ENCODE data around the gene CARHSP1. TPM values are rescaled to one million over a fixed set of nuclear protein-coding genes. Genes with fewer than 3 reads are reported as not detected.
A peak's percentile ranks its signal among the peaks of the same experiment; 100 is the strongest.

The CARHSP1 gene
- total RNA-seq, 2 experiments from 2014 or later: 25.5 to 27.8 TPM

- no peak overlapping the region for H3K27ac ChIP-seq (ENCODE audit: low read depth in 1 of 2, low read length in 2 of 2)
- ATAC-seq (ENCODE audit: poor library complexity) (no peak), DNase-seq (peak in 1 of 14 experiments; percentile 1)
- Mint-ChIP-seq H3K4me3 (no peak overlapping the region), H3K27ac (no peak overlapping the region), H3K4me1 (ENCODE audit: low read depth) (peaks cover 19% of the 10 kb centered on the region), H3K9me3 (no peaks in the 10 kb centered on the region), H3K36me3 (ENCODE audit: low read depth) (peaks cover 39% of the 10 kb centered on the region), H3K27me3 (no peaks in the 10 kb centered on the region)
- peaks cover 20% of the 10 kb centered on the region for H3K36me3 ChIP-seq (ENCODE audit: insufficient read depth, low read length)
- no peak for TF ChIP-seq CTCF (IDR thresholded peaks at IDR 0.05)
- POLR2A ChIA-PET: no interaction called here
- no peaks in the 10 kb centered on the region for H3K9me3 ChIP-seq (ENCODE audit: control insufficient read depth in 1 of 2, insufficient read depth in 1 of 2, low read length in 2 of 2)
- H3K27me3 ChIP-seq (ENCODE audit: control insufficient read depth in 1 of 2, insufficient read depth in 2 of 2, low read length in 2 of 2): no peaks in the 10 kb centered on the region
- no peak overlapping the region for H3K4me3 ChIP-seq (ENCODE audit: low read length)
- intact Hi-C loops (cut with DNase I, micrococcal nuclease): no loop called here
- CTCF ChIA-PET: no interaction called here
- H3K4me1 ChIP-seq (ENCODE audit: insufficient read depth, low read length): peaks cover 9% of the 10 kb centered on the region
Observed at GRCh38 chr16:8847623-8848022, 21.2 kb downstream of the CARHSP1 start.

GRCh38 chr16:8847145-8847544 lies 21.7 kb downstream of the CARHSP1 start:
- Histone ChIP-seq H3K27me3 (ENCODE audit: control insufficient read depth in 1 of 2, insufficient read depth in 2 of 2, low read length in 2 of 2) (no peaks in the 10 kb centered on the region), H3K4me1 (ENCODE audit: insufficient read depth, low read length) (peaks cover 9% of the 10 kb centered on the region), H3K27ac (ENCODE audit: low read depth in 1 of 2, low read length in 2 of 2) (no peak overlapping the region), H3K4me3 (ENCODE audit: low read length) (no peak overlapping the region), H3K9me3 (ENCODE audit: control insufficient read depth in 1 of 2, insufficient read depth in 1 of 2, low read length in 2 of 2) (no peaks in the 10 kb centered on the region), H3K36me3 (ENCODE audit: insufficient read depth, low read length) (peaks cover 20% of the 10 kb centered on the region)
- Mint-ChIP-seq H3K27me3 (no peaks in the 10 kb centered on the region), H3K27ac (no peak overlapping the region), H3K36me3 (ENCODE audit: low read depth) (peaks cover 39% of the 10 kb centered on the region), H3K4me1 (ENCODE audit: low read depth) (peaks cover 20% of the 10 kb centered on the region), H3K4me3 (no peak overlapping the region), H3K9me3 (no peaks in the 10 kb centered on the region)
- ATAC-seq (ENCODE audit: poor library complexity): no peak
- ChIA-PET POLR2A (no interaction called here), CTCF (no interaction called here)
- no peak for DNase-seq
- intact Hi-C loops (cut with DNase I, micrococcal nuclease): no loop called here
- no peak for TF ChIP-seq CTCF (IDR thresholded peaks at IDR 0.05)

GRCh38 chr16:8846401-8846932 lies 22.3 kb downstream of the CARHSP1 start:
- Histone ChIP-seq H3K27me3 (ENCODE audit: control insufficient read depth in 1 of 2, insufficient read depth in 2 of 2, low read length in 2 of 2) (no peaks in the 10 kb centered on the region), H3K4me3 (ENCODE audit: low read length) (no peak overlapping the region), H3K27ac (ENCODE audit: low read depth in 1 of 2, low read length in 2 of 2) (no peak overlapping the region), H3K4me1 (ENCODE audit: insufficient read depth, low read length) (peaks cover 9% of the 10 kb centered on the region), H3K36me3 (ENCODE audit: insufficient read depth, low read length) (peaks cover 20% of the 10 kb centered on the region), H3K9me3 (ENCODE audit: control insufficient read depth in 1 of 2, insufficient read depth in 1 of 2, low read length in 2 of 2) (no peaks in the 10 kb centered on the region)
- DNase-seq (no peak), ATAC-seq (ENCODE audit: poor library complexity) (no peak)
- no peak overlapping the region for H3K27ac Mint-ChIP-seq
- H3K36me3 Mint-ChIP-seq (ENCODE audit: low read depth): peaks cover 37% of the 10 kb centered on the region
- ChIA-PET CTCF (no interaction called here), POLR2A (no interaction called here)
- no peaks in the 10 kb centered on the region for H3K9me3 Mint-ChIP-seq
- intact Hi-C loops (cut with DNase I, micrococcal nuclease): no loop called here
- H3K4me1 Mint-ChIP-seq (ENCODE audit: low read depth): peaks cover 24% of the 10 kb centered on the region
- H3K27me3 Mint-ChIP-seq: no peaks in the 10 kb centered on the region
- no peak overlapping the region for H3K4me3 Mint-ChIP-seq
- TF ChIP-seq CTCF (IDR thresholded peaks at IDR 0.05): no peak
